K562 (cell line): ENCODE data around the gene ABHD3. TPM values are rescaled to one million over a fixed set of nuclear protein-coding genes. Genes with fewer than 3 reads are reported as not detected.

Experiments used
- GTF2E2 ChIP-seq: fragments of 200-800 bp; sonication (Bioruptor generic); IDR thresholded peaks from 2 replicates; pipeline ENCODE4 v1.6.1; 2016; ENCODE audit warnings: missing genetic modification characterization, missing compliant biosample characterization
- HNRNPH1 ChIP-seq: fragments of 200-400 bp; formaldehyde crosslinking; optimal IDR thresholded peaks from 2 replicates; pipeline ENCODE3; 2017; ENCODE audit warnings: low read depth, mild to moderate bottlenecking, low read length, moderate library complexity
- NFRKB ChIP-seq: fragments of 450-650 bp; IDR thresholded peaks from 2 replicates; pipeline ENCODE4 v1.6.1; 2016; ENCODE audit warnings: low read depth
- NUFIP1 ChIP-seq: fragments of 450-650 bp; IDR thresholded peaks from 2 replicates; pipeline ENCODE4 v1.6.1; 2018; ENCODE audit not compliant: partially characterized antibody
- PML ChIP-seq: IDR thresholded peaks from 2 replicates; pipeline ENCODE4 v1.6.1; 2012; ENCODE audit warnings: low read length, inconsistent platforms
- ZBED1 ChIP-seq: IDR thresholded peaks from 2 replicates; pipeline ENCODE4 v1.6.1; 2014
- ZKSCAN8 ChIP-seq: fragments of 200-800 bp; sonication (Bioruptor generic); IDR thresholded peaks from 2 replicates; pipeline ENCODE4 v1.6.1; 2016; ENCODE audit warnings: missing genetic modification characterization, missing compliant biosample characterization
- ZNF165 ChIP-seq: fragments of 250-450 bp; sonication (Bioruptor Pico); IDR thresholded peaks from 2 replicates; pipeline ENCODE4 v1.4.0; 2020; ENCODE audit warnings: borderline replicate concordance
- ZNF274 ChIP-seq: IDR thresholded peaks from 2 replicates; pipeline ENCODE4 v1.6.1; 2011; ENCODE audit warnings: low read depth, mild to moderate bottlenecking, low read length, moderate library complexity, borderline replicate concordance
- ZNF41 ChIP-seq: fragments of 250-450 bp; sonication (Bioruptor Pico); conservative IDR thresholded peaks from 2 replicates; pipeline ENCODE4 v1.4.0; 2020; ENCODE audit warnings: mild to moderate bottlenecking
- polyA plus RNA-seq, 8 experiments: library from polyadenylated mRNA; depleted of rRNA in 4 of 8; stranded (reverse) in 5 of 8; unstranded in 3 of 8; fragments of >200 nt; fragmentation: Nextera tagmentation in 2 of 8; fragmentation: Illumina TruSeq in 1 of 8; extraction: Ambion mirVana in 2 of 8; extraction: Trizol in 1 of 8; gene quantifications; 2 replicates each; pipeline versions ENCODE4 v1.2.1 to v1.2.3, GENCODE V29; 2011 to 2014; ENCODE audit warnings: inconsistent platforms in 1 of 8, missing spikeins in 1 of 8
- total RNA-seq, 7 experiments: library from RNA; depleted of rRNA in 6 of 7; stranded (reverse); fragments of >200 nt in 6 of 7; fragmentation: Illumina TruSeq in 2 of 7; extraction: Trizol in 2 of 7; gene quantifications; 2 replicates each; pipeline versions ENCODE4 v1.2.1 to v1.2.3, GENCODE V29; 2011 to 2021; ENCODE audit warnings: low replicate concordance in 1 of 7
- TF ChIP-seq, protein P1 (sequence below): fragments of 250-450 bp; sonication (Bioruptor Pico); IDR thresholded peaks from 2 replicates; pipeline ENCODE4 v1.4.0; 2020; ENCODE audit warnings: borderline replicate concordance
- TF ChIP-seq, protein P2 (sequence below): sonication (generic); formaldehyde crosslinking; IDR thresholded peaks from 2 replicates; pipeline ENCODE4 v1.4.0; 2020; ENCODE audit warnings: mild to moderate bottlenecking, missing genetic modification reagents
- TF ChIP-seq, protein P3 (sequence below): fragments of 450-650 bp; IDR thresholded peaks from one replicate; pipeline ENCODE4 v1.6.1; 2018; ENCODE audit warnings: mild to moderate bottlenecking, moderate library complexity; ENCODE audit not compliant: partially characterized antibody
- TF ChIP-seq, protein P4 (sequence below): IDR thresholded peaks from 2 replicates; pipeline ENCODE4 v1.6.1; 2011; ENCODE audit not compliant: insufficient read length; ENCODE audit errors: extremely low read depth
- TF ChIP-seq, protein P5 (sequence below): fragments of 450-650 bp; IDR thresholded peaks from 2 replicates; pipeline ENCODE4 v1.6.1; 2017; ENCODE audit warnings: mild to moderate bottlenecking, moderate library complexity
- TF ChIP-seq, protein P6 (sequence below): sonication (generic); formaldehyde crosslinking; IDR thresholded peaks from 2 replicates; pipeline ENCODE4 v1.8.0; 2023; ENCODE audit warnings: mild to moderate bottlenecking, missing genetic modification reagents

Gene ABHD3
- total and polyA plus RNA-seq, 9 of the 15 experiments (the other 6 are each of a cell fraction or from before 2014, with no cell fraction given), result 6.3 to 38.8 (median 19.4) TPM

DNA sequence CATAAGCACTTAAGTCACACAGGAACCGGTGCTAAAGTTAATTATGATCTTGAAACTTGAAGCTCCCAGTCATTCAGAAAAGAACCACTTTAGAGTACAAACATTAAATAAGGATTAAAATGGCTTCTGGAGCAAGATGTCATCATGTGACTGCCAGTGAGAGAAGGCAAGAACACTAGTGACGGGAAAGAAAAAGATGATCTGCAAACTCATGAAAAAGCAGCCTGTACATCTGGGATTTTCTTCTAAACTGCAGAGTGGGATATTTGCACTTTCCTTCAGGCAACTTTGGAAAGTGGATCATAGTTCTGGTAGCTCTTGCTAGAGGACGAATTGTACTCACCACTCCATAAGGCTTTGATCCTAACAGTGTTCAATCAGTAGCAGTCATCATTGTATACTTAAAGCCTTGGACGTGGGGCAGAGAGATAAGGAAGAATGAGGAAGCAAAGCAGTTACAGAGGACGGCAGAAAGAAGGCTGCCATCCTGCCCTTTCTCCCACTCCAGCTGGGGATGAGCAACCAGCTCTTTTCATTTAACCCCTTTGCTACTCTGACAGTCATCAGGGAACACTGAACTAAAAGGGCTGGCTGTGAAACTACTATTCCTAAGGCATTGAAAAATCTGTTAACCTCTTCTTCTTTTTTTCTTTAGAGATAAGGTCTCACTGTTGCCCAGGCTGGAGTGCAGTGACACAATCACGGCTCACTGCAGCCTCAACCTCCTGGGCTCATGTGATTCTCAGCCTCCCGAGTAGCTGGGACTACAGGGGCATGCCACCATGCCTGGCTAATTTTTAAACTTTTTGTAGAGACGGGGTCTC lies 18.1 kb downstream of the ABHD3 start (continued):
- TF ChIP-seq GTF2E2 (tag), result no peak
- TF ChIP-seq ZBED1, result 0 out of 2 replicates have a peak, but pooled peaks have one; percentile 17
- TF ChIP-seq, protein P1, sequence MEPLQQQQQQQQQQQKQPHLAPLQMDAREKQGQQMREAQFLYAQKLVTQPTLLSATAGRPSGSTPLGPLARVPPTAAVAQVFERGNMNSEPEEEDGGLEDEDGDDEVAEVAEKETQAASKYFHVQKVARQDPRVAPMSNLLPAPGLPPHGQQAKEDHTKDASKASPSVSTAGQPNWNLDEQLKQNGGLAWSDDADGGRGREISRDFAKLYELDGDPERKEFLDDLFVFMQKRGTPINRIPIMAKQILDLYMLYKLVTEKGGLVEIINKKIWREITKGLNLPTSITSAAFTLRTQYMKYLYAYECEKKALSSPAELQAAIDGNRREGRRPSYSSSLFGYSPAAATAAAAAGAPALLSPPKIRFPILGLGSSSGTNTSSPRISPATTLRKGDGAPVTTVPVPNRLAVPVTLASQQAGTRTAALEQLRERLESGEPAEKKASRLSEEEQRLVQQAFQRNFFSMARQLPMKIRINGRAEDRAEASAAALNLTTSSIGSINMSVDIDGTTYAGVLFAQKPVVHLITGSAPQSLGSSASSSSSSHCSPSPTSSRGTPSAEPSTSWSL, result no peak
- TF ChIP-seq, protein P2, sequence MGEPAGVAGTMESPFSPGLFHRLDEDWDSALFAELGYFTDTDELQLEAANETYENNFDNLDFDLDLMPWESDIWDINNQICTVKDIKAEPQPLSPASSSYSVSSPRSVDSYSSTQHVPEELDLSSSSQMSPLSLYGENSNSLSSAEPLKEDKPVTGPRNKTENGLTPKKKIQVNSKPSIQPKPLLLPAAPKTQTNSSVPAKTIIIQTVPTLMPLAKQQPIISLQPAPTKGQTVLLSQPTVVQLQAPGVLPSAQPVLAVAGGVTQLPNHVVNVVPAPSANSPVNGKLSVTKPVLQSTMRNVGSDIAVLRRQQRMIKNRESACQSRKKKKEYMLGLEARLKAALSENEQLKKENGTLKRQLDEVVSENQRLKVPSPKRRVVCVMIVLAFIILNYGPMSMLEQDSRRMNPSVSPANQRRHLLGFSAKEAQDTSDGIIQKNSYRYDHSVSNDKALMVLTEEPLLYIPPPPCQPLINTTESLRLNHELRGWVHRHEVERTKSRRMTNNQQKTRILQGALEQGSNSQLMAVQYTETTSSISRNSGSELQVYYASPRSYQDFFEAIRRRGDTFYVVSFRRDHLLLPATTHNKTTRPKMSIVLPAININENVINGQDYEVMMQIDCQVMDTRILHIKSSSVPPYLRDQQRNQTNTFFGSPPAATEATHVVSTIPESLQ (CRISPR knock-in tag), result no peak
- no peak for TF ChIP-seq NUFIP1
- no peak for TF ChIP-seq HNRNPH1
- TF ChIP-seq ZKSCAN8, result no peak
- TF ChIP-seq ZNF274, result no peak
- TF ChIP-seq, protein P3, sequence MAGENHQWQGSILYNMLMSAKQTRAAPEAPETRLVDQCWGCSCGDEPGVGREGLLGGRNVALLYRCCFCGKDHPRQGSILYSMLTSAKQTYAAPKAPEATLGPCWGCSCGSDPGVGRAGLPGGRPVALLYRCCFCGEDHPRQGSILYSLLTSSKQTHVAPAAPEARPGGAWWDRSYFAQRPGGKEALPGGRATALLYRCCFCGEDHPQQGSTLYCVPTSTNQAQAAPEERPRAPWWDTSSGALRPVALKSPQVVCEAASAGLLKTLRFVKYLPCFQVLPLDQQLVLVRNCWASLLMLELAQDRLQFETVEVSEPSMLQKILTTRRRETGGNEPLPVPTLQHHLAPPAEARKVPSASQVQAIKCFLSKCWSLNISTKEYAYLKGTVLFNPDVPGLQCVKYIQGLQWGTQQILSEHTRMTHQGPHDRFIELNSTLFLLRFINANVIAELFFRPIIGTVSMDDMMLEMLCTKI, result no peak
- TF ChIP-seq NFRKB, result no peak
- TF ChIP-seq, protein P4, sequence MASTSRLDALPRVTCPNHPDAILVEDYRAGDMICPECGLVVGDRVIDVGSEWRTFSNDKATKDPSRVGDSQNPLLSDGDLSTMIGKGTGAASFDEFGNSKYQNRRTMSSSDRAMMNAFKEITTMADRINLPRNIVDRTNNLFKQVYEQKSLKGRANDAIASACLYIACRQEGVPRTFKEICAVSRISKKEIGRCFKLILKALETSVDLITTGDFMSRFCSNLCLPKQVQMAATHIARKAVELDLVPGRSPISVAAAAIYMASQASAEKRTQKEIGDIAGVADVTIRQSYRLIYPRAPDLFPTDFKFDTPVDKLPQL, result no peak
- TF ChIP-seq, protein P5, sequence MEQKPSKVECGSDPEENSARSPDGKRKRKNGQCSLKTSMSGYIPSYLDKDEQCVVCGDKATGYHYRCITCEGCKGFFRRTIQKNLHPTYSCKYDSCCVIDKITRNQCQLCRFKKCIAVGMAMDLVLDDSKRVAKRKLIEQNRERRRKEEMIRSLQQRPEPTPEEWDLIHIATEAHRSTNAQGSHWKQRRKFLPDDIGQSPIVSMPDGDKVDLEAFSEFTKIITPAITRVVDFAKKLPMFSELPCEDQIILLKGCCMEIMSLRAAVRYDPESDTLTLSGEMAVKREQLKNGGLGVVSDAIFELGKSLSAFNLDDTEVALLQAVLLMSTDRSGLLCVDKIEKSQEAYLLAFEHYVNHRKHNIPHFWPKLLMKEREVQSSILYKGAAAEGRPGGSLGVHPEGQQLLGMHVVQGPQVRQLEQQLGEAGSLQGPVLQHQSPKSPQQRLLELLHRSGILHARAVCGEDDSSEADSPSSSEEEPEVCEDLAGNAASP, result no peak
- TF ChIP-seq ZNF165 (CRISPR knock-in tag), result no peak
- TF ChIP-seq, protein P6, sequence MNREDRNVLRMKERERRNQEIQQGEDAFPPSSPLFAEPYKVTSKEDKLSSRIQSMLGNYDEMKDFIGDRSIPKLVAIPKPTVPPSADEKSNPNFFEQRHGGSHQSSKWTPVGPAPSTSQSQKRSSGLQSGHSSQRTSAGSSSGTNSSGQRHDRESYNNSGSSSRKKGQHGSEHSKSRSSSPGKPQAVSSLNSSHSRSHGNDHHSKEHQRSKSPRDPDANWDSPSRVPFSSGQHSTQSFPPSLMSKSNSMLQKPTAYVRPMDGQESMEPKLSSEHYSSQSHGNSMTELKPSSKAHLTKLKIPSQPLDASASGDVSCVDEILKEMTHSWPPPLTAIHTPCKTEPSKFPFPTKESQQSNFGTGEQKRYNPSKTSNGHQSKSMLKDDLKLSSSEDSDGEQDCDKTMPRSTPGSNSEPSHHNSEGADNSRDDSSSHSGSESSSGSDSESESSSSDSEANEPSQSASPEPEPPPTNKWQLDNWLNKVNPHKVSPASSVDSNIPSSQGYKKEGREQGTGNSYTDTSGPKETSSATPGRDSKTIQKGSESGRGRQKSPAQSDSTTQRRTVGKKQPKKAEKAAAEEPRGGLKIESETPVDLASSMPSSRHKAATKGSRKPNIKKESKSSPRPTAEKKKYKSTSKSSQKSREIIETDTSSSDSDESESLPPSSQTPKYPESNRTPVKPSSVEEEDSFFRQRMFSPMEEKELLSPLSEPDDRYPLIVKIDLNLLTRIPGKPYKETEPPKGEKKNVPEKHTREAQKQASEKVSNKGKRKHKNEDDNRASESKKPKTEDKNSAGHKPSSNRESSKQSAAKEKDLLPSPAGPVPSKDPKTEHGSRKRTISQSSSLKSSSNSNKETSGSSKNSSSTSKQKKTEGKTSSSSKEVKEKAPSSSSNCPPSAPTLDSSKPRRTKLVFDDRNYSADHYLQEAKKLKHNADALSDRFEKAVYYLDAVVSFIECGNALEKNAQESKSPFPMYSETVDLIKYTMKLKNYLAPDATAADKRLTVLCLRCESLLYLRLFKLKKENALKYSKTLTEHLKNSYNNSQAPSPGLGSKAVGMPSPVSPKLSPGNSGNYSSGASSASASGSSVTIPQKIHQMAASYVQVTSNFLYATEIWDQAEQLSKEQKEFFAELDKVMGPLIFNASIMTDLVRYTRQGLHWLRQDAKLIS, result no peak
- TF ChIP-seq PML, result 0 out of 2 replicates have a peak, but pooled peaks have one; percentile 27
- TF ChIP-seq ZNF41 (CRISPR knock-in tag), result 0 out of 2 replicates have a peak, but pooled peaks have one; percentile 5
